ENCODE measurements around the gene NOX3. TPM values are rescaled to one million over a fixed set of nuclear protein-coding genes. Genes with fewer than 3 reads are reported as not detected.

The NOX3 gene
- total RNA-seq, 6 donors from 2014 or later = not detected

- ATAC-seq (ENCODE audit: low FRiP score in 2 of 2) (no peak), DNase-seq (no peak)
- H3K27me3 ChIP-seq = no peaks in the 10 kb centered on the region
- TF ChIP-seq EP300 (IDR thresholded peaks at IDR 0.05) (no peak), POLR2AphosphoS5 (IDR thresholded peaks at IDR 0.05) (no peak), POLR2A (IDR thresholded peaks at IDR 0.05) (no peak)
- TF ChIP-seq, protein P1, sequence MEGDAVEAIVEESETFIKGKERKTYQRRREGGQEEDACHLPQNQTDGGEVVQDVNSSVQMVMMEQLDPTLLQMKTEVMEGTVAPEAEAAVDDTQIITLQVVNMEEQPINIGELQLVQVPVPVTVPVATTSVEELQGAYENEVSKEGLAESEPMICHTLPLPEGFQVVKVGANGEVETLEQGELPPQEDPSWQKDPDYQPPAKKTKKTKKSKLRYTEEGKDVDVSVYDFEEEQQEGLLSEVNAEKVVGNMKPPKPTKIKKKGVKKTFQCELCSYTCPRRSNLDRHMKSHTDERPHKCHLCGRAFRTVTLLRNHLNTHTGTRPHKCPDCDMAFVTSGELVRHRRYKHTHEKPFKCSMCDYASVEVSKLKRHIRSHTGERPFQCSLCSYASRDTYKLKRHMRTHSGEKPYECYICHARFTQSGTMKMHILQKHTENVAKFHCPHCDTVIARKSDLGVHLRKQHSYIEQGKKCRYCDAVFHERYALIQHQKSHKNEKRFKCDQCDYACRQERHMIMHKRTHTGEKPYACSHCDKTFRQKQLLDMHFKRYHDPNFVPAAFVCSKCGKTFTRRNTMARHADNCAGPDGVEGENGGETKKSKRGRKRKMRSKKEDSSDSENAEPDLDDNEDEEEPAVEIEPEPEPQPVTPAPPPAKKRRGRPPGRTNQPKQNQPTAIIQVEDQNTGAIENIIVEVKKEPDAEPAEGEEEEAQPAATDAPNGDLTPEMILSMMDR (IDR thresholded peaks at IDR 0.05) = no peak
- no peak overlapping the region for H3K4me3 ChIP-seq
- WGBS, 2 donors = 87 to 91% methylated on average over 5 of the region's 5 CpGs
- no peak overlapping the region for H3K27ac ChIP-seq
- H3K36me3 ChIP-seq = no peaks in the 10 kb centered on the region
- no peaks in the 10 kb centered on the region for H3K4me1 ChIP-seq
- no peaks in the 10 kb centered on the region for H3K9me3 ChIP-seq
Observed at GRCh38 chr6:155486721-155487294, 31.2 kb upstream of the NOX3 start.

GRCh38 chr6:155485756-155486155 lies 30.1 kb upstream of the NOX3 start:
- 93 to 94% methylated on average over 4 of the region's 4 CpGs for WGBS, 2 donors
- TF ChIP-seq EP300 (IDR thresholded peaks at IDR 0.05) = no peak
- TF ChIP-seq POLR2A (IDR thresholded peaks at IDR 0.05) = no peak
- TF ChIP-seq, protein P1 (IDR thresholded peaks at IDR 0.05) = no peak
- TF ChIP-seq POLR2AphosphoS5 (IDR thresholded peaks at IDR 0.05) = no peak
- no peaks in the 10 kb centered on the region for H3K4me1 ChIP-seq

DNA sequence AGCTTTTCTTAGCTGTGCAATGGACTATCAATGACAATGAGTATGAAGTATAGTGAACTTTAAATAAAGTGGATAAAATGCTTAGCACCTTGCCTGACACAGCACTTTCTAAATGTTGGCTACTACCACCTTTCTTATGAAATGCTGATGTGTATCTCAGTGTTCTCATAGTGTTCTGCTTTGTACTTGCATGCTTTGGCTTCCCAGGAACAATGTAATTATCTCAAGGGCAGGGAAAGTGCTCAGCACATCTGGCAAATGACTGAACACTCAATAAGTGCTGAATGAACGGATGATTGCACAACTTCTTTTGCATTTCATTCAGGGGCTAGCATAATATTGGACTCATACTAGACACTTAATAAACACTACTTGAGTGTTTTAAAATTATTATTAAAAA lies 28.2 kb upstream of the NOX3 start:
- TF ChIP-seq EP300 (IDR thresholded peaks at IDR 0.05) (no peak), POLR2A (IDR thresholded peaks at IDR 0.05) (no peak), POLR2AphosphoS5 (IDR thresholded peaks at IDR 0.05) (no peak)
- TF ChIP-seq, protein P1 (IDR thresholded peaks at IDR 0.05) = no peak
- Histone ChIP-seq H3K9me3 (no peaks in the 10 kb centered on the region), H3K27me3 (no peaks in the 10 kb centered on the region), H3K4me3 (no peak overlapping the region), H3K27ac (no peak overlapping the region), H3K36me3 (no peaks in the 10 kb centered on the region), H3K4me1 (no peaks in the 10 kb centered on the region)
- 0 to 22% methylated on average over 1 of the region's 1 CpG for WGBS, 2 donors
- peak in 1 of 2 donors; percentile 75 for ATAC-seq (ENCODE audit: low FRiP score in 2 of 2)
- DNase-seq = no peak

More at GRCh38 chr6:155485756-155486155, 30.1 kb upstream of the NOX3 start:
- H3K36me3 ChIP-seq = no peaks in the 10 kb centered on the region
- ATAC-seq (ENCODE audit: low FRiP score in 2 of 2) = no peak
- no peak overlapping the region for H3K4me3 ChIP-seq
- H3K27me3 ChIP-seq = no peaks in the 10 kb centered on the region
- DNase-seq = no peak
- H3K9me3 ChIP-seq = no peaks in the 10 kb centered on the region
- H3K27ac ChIP-seq = no peak overlapping the region

GRCh38 chr6:155481215-155481614 lies 25.6 kb upstream of the NOX3 start:
- H3K36me3 ChIP-seq = no peaks in the 10 kb centered on the region
- H3K4me1 ChIP-seq = no peaks in the 10 kb centered on the region
- TF ChIP-seq, protein P1 (IDR thresholded peaks at IDR 0.05) = no peak
- TF ChIP-seq EP300 (IDR thresholded peaks at IDR 0.05) = no peak
- no peak for TF ChIP-seq POLR2AphosphoS5 (IDR thresholded peaks at IDR 0.05)
- no peak for TF ChIP-seq POLR2A (IDR thresholded peaks at IDR 0.05)
- H3K27me3 ChIP-seq = no peaks in the 10 kb centered on the region
- H3K27ac ChIP-seq = no peak overlapping the region
- ATAC-seq (ENCODE audit: low FRiP score in 2 of 2) = no peak
- H3K4me3 ChIP-seq = no peak overlapping the region
- WGBS, 2 donors = 72 to 88% methylated on average over 3 of the region's 3 CpGs
- DNase-seq = no peak
- no peaks in the 10 kb centered on the region for H3K9me3 ChIP-seq

DNA sequence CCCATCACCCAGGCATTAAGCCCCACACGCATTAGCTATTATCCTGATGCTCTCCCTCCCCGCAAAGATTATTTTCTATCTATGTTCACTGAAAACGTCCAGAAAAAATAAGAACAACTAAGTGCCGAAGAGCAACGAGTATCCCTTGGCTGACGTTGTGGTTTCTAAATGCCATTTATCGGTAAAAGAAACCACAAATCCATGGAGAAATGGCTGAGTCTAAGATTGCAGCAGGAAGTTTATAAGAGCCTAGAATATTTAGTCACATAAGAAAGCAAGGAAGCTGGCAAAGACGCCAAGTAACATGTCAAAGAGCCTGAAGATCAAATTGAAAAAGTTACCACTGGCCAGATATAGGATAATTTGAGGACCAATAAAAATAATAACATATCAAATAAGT lies 18.1 kb upstream of the NOX3 start:
- ATAC-seq (ENCODE audit: low FRiP score in 2 of 2) = peak in 1 of 2 donors; percentile 35
- no peaks in the 10 kb centered on the region for H3K27me3 ChIP-seq
- no peak overlapping the region for H3K4me3 ChIP-seq
- DNase-seq = no peak
- TF ChIP-seq POLR2A (IDR thresholded peaks at IDR 0.05) (no peak), POLR2AphosphoS5 (IDR thresholded peaks at IDR 0.05) (no peak), EP300 (IDR thresholded peaks at IDR 0.05) (no peak)
- H3K4me1 ChIP-seq = no peaks in the 10 kb centered on the region
- 81 to 82% methylated on average over 8 of the region's 8 CpGs for WGBS, 2 donors
- no peaks in the 10 kb centered on the region for H3K36me3 ChIP-seq
- H3K9me3 ChIP-seq = peaks cover 0 to 4% (median 0%) of the 10 kb centered on the region in 4 donors
- no peak overlapping the region for H3K27ac ChIP-seq

Measured in upper lobe of left lung (tissue), 6 donors.